Measurements from ENCODE around the gene CENPX.

Gene CENPX

DNA sequence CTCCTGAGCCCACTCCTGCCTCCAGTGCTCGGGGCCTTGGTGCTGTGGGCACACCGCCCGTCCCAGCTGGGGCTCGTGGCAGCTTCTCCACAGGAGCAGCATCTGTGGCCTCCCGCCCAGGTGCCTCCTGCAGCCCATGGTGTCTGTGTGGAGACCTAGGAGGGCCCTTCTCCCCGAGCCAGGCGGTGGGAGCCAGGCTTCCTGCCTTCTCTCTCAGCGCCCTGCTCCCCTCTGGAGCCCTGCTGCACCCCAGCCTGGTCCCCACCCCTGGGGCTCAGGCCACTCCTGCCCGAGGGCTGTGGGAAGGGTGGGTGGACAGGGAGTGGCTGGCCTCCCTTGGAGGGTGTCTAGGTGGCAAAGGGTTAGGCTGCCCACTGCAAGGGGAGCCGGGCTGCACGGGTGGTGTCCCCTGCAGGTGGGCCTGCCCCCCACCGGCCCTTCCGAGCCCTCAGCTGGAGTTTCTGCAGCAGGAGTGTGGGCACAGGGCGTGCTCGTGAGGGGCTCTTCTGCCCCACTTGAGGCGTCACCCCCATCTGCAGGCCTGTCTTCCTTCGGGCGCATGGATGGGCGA is 11.0 kb downstream of the CENPX start:
- TF ChIP-seq, protein P1, sequence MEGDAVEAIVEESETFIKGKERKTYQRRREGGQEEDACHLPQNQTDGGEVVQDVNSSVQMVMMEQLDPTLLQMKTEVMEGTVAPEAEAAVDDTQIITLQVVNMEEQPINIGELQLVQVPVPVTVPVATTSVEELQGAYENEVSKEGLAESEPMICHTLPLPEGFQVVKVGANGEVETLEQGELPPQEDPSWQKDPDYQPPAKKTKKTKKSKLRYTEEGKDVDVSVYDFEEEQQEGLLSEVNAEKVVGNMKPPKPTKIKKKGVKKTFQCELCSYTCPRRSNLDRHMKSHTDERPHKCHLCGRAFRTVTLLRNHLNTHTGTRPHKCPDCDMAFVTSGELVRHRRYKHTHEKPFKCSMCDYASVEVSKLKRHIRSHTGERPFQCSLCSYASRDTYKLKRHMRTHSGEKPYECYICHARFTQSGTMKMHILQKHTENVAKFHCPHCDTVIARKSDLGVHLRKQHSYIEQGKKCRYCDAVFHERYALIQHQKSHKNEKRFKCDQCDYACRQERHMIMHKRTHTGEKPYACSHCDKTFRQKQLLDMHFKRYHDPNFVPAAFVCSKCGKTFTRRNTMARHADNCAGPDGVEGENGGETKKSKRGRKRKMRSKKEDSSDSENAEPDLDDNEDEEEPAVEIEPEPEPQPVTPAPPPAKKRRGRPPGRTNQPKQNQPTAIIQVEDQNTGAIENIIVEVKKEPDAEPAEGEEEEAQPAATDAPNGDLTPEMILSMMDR (conservative IDR thresholded peaks at IDR 0.05), result no peak
- H3K27ac ChIP-seq, result no peak overlapping the region

DNA sequence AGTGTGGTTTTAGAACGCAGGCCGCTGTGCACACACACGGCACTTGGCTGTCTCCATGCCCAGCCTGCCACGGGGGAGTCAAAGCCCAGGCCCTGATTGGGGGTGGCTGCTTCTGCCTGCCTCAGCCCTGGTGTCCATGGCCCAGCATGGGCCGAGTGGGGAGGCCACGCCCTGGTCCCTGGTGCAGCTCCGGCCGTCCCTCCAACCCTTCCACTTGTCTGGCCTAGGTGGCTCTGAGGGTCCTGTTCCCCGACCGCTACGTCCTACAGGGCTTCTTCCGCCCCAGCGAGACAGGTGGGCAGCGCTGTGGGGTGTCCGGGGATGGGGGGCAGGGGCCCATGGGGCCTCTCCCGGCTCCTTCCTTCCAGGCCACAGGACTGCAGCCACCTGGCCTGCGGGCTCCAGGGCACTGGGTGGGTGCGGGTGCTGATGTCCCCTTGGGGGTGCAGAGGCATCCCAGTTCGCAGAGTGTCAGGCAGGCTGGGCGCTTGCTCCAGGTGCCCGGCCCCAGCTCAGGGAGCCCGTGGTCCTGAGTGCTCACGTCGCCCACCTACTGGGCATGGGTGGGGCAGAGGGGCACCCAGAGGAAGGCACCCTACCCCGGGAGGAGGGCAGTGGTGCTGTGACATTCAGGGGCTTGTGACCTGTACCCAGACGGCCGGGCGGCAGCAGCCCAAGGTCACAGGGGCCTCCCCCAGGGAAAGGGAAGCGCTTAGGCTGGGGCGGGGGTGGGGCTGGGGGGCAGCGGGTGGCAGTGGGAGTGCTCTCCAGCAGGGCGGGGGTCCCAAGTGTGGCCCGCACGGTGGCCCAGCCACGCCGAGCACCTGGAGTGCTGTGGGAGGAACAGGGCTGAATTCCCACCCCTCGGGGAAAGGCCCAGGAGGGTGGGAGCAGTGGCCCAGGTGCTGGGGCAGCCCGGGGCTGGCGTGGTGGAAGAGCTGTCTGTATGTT is 11.8 kb downstream of the CENPX start:
- TF ChIP-seq, protein P1 (conservative IDR thresholded peaks at IDR 0.05), result no peak
- no peak overlapping the region for H3K27ac ChIP-seq

DNA sequence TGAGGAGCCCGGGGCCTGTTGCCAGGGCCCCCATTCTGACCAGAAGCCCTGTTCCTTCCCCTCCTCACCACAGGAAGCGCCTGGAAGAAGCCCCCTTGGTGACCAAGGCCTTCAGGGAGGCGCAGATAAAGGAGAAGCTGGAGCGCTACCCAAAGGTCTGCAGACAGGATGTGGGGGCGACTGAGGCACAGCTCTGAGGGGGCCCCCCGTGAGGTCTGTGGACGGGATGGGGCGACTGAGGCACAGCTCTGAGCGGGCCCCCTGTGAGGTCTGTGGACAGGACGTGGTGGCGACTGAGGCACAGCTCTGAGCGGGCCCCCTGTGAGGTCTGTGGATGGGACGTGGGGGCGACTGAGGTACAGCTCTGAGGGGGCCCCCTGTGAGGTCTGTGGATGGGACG is 13.3 kb downstream of the CENPX start:
- TF ChIP-seq, protein P1 (conservative IDR thresholded peaks at IDR 0.05), result no peak

GRCh38 chr17:82008941-82009405 is 13.7 kb downstream of the CENPX start:
- H3K27ac ChIP-seq, result no peak overlapping the region
- TF ChIP-seq, protein P1 (conservative IDR thresholded peaks at IDR 0.05), result no peak

More for the DNA sequence above, 13.3 kb downstream of the CENPX start:
- no peak overlapping the region for H3K27ac ChIP-seq

DNA sequence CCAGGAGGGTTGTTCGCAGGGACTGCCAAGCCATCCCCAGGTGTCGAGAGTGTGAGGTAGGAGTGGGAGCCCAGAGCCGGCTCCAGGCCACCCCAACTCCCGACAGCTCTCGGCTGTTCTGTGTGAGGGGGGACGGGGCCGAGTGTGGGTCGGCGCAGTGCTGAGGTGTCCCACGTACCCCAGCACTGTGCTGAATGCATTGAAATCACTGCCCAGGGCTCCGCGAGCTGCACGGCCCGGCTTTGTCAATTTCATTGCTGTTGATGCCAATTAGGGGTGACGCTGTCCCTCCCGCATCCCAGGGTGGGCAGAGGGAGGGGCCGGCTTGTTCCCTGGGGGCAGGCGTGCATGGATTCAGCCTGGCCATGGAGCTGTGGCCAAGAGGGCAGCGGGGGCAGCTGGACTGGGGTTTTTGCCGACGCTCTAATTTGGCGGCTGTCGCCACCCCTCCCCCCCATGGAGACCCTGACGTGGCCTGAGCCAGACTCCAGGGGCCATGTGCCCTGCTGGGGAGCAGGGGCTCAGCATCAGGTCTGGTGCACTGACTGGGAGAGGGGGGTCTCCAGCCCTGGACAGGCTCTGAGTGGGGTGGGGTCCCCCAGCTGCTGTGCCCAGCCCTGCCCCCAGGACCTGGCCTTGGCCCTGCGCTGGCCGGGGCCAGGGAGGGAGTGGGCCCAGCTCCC is 14.3 kb downstream of the CENPX start:
- H3K27ac ChIP-seq, result no peak overlapping the region
- TF ChIP-seq, protein P1 (conservative IDR thresholded peaks at IDR 0.05), result no peak

GRCh38 chr17:82007495-82008257 is 15.0 kb downstream of the CENPX start:
- no peak overlapping the region for H3K27ac ChIP-seq
- TF ChIP-seq, protein P1 (conservative IDR thresholded peaks at IDR 0.05), result no peak

Data from VCaP (cell line).